ENCODE results near the gene C20orf144.

C20orf144 gene

DNA sequence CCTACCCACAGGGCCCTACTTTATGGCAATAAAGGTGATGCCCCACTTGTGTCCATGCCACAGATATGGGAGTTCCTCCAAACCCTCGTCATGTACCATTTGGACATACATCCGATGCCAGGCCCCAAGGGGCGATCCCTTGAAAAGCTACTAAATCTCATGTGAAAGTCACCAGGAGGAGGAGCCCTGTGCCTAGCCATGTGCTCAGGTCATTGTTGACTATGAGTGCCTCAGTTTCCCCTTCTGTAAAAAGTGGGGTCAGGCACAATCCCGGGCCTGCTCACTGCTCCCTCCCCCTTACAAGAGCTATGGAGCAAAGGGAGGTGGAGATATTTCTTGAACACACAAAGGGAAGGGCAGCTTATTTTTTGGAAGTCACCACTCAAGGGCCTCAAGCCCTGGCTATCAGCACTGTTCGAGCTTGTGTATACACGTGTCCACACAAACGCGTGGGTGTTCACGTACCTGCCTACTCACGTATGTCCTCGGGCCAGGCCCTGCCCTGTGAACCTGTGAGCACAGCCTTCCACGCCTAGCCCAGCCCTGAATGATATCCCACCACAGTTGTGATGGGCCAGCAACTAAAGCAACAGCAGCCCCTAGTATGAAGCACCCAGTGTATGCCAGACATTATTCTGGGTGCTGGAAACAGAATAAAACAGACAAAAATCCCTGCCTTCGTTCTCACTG, 6.5 kb downstream of the C20orf144 start:
- H4K8ac ChIP-seq (ENCODE audit: low read depth, low read length), result no peak overlapping the region
- H3K36me3 ChIP-seq (ENCODE audit: control insufficient read depth, insufficient read depth, low read length), result peaks cover 5% of the 10 kb centered on the region
- H3K4me2 ChIP-seq (ENCODE audit: low read length), result no peak overlapping the region
- H3K4me1 ChIP-seq (ENCODE audit: control insufficient read depth, low read depth, low read length), result peaks cover 12% of the 10 kb centered on the region
- H3K18ac ChIP-seq (ENCODE audit: low read length), result no peak overlapping the region
- peaks cover 6% of the 10 kb centered on the region for H3K79me1 ChIP-seq (ENCODE audit: low read length)
- H3K23ac ChIP-seq (ENCODE audit: low read length), result no peak overlapping the region
- H3K56ac ChIP-seq (ENCODE audit: low read length), result no peak overlapping the region
- H3K27ac ChIP-seq (ENCODE audit: low read depth, low read length), result no peak overlapping the region
- no peak overlapping the region for H2BK5ac ChIP-seq (ENCODE audit: low read length)
- H2AK5ac ChIP-seq (ENCODE audit: low read length), result no peak overlapping the region
- H3K4me3 ChIP-seq (ENCODE audit: low read length), result no peak overlapping the region
- H3K9ac ChIP-seq (ENCODE audit: low read length), result no peak overlapping the region
- H4K5ac ChIP-seq (ENCODE audit: low read length), result no peak overlapping the region
- no peak for DNase-seq
- no peak overlapping the region for H2BK120ac ChIP-seq (ENCODE audit: low read depth, low read length)
- no peaks in the 10 kb centered on the region for H3K27me3 ChIP-seq (ENCODE audit: insufficient read depth, low read length, poor library complexity)
- H3K4ac ChIP-seq (ENCODE audit: low read depth, low read length), result no peak overlapping the region
- no CpG with 5 or more reads among the region's 13 CpGs for WGBS (ENCODE audit: extremely low coverage, insufficient coverage, low lambda C conversion rate)
- H2BK15ac ChIP-seq (replicated peaks; ENCODE audit: low read depth), result no peak overlapping the region
- H3K79me2 ChIP-seq (ENCODE audit: control insufficient read depth, insufficient read depth, low read length), result peaks cover 2% of the 10 kb centered on the region

DNA sequence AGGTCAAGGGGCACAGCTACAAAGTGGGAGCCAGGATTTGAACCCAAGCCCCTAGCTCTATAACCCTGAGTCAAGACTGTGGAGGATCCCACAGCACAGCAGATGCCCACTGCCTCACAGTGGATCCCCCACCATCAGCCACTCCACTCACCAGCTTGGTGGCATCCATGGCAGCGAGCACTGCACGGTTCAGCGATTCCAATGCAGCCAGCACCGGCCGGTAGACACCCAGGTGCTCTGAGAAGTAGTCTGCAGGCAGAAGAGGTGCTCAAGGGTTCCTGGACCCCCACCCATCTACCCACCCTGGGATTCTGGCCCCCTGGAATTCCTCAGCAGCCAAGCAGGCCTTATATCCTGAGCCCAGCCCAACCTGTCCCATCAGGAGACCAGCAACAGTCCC, 7.1 kb downstream of the C20orf144 start:
- H4K5ac ChIP-seq (ENCODE audit: low read length), result no peak overlapping the region
- no peak overlapping the region for H2AK5ac ChIP-seq (ENCODE audit: low read length)
- H3K4ac ChIP-seq (ENCODE audit: low read depth, low read length), result no peak overlapping the region
- peaks cover 8% of the 10 kb centered on the region for H3K79me1 ChIP-seq (ENCODE audit: low read length)
- no peak overlapping the region for H3K27ac ChIP-seq (ENCODE audit: low read depth, low read length)
- peaks cover 2% of the 10 kb centered on the region for H3K79me2 ChIP-seq (ENCODE audit: control insufficient read depth, insufficient read depth, low read length)
- no peak for DNase-seq
- H3K9ac ChIP-seq (ENCODE audit: low read length), result no peak overlapping the region
- WGBS (ENCODE audit: extremely low coverage, insufficient coverage, low lambda C conversion rate), result no CpG with 5 or more reads among the region's 5 CpGs
- H3K36me3 ChIP-seq (ENCODE audit: control insufficient read depth, insufficient read depth, low read length), result peaks cover 5% of the 10 kb centered on the region
- H3K27me3 ChIP-seq (ENCODE audit: insufficient read depth, low read length, poor library complexity), result no peaks in the 10 kb centered on the region
- no peak overlapping the region for H3K23ac ChIP-seq (ENCODE audit: low read length)
- no peak overlapping the region for H4K8ac ChIP-seq (ENCODE audit: low read depth, low read length)
- no peak overlapping the region for H3K56ac ChIP-seq (ENCODE audit: low read length)
- no peak overlapping the region for H3K18ac ChIP-seq (ENCODE audit: low read length)
- no peak overlapping the region for H3K4me2 ChIP-seq (ENCODE audit: low read length)
- no peak overlapping the region for H3K4me3 ChIP-seq (ENCODE audit: low read length)
- H2BK15ac ChIP-seq (replicated peaks; ENCODE audit: low read depth), result no peak overlapping the region
- no peak overlapping the region for H2BK5ac ChIP-seq (ENCODE audit: low read length)
- no peak overlapping the region for H2BK120ac ChIP-seq (ENCODE audit: low read depth, low read length)
- H3K4me1 ChIP-seq (ENCODE audit: control insufficient read depth, low read depth, low read length), result peaks cover 10% of the 10 kb centered on the region

DNA sequence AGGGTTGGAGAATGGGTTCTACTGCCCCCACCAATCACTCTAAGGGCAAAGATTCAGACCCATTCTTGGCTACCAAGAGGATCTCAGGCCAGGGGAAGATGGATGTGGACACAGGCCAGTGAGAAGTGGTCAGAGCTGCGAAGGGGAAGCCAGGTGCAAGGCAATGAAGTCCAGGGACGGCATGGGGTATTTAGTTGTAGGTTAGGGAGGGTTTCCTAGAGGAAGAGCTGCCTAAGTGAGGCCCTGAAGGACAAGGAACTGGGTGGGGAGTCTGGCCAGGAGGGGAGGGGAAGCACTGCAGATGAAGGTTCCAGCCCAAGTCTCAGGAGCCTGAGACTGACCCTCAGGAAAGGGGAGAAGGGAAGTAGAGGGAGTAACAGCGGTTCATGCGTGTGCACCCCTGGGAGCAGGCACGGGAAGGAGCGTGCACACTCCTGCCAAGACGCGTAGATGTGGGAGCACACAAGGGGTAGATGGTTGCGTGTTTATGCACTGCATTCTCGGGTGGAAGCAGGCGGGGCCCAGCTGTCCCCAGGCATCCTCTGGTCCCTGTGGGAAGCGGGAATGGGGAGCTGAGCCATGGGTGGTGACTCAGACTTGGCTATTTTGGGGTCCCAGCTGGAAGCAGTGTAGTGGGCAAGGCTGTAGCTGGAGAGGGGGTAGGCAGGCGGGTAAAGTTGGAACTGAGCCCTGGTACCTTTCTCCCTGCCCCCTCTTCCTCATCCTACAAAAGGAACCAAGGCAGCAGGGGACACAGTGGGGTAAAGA, 7.9 kb downstream of the C20orf144 start:
- Histone ChIP-seq H3K18ac (ENCODE audit: low read length) (no peak overlapping the region), H3K4ac (ENCODE audit: low read depth, low read length) (no peak overlapping the region), H3K4me1 (ENCODE audit: control insufficient read depth, low read depth, low read length) (peaks cover 9% of the 10 kb centered on the region), H3K27me3 (ENCODE audit: insufficient read depth, low read length, poor library complexity) (no peaks in the 10 kb centered on the region), H2AK5ac (ENCODE audit: low read length) (no peak overlapping the region), H3K9ac (ENCODE audit: low read length) (no peak overlapping the region), H2BK120ac (ENCODE audit: low read depth, low read length) (no peak overlapping the region), H3K79me2 (ENCODE audit: control insufficient read depth, insufficient read depth, low read length) (peaks cover 2% of the 10 kb centered on the region), H3K79me1 (ENCODE audit: low read length) (peaks cover 8% of the 10 kb centered on the region), H3K4me3 (ENCODE audit: low read length) (no peak overlapping the region), H3K36me3 (ENCODE audit: control insufficient read depth, insufficient read depth, low read length) (peaks cover 5% of the 10 kb centered on the region), H3K23ac (ENCODE audit: low read length) (no peak overlapping the region), H2BK5ac (ENCODE audit: low read length) (no peak overlapping the region), H3K27ac (ENCODE audit: low read depth, low read length) (no peak overlapping the region), H4K8ac (ENCODE audit: low read depth, low read length) (no peak overlapping the region), H4K5ac (ENCODE audit: low read length) (no peak overlapping the region), H2BK15ac (replicated peaks; ENCODE audit: low read depth) (no peak overlapping the region), H3K56ac (ENCODE audit: low read length) (no peak overlapping the region), H3K4me2 (ENCODE audit: low read length) (no peak overlapping the region)
- WGBS (ENCODE audit: extremely low coverage, insufficient coverage, low lambda C conversion rate), result no CpG with 5 or more reads among the region's 13 CpGs
- no peak for DNase-seq

DNA sequence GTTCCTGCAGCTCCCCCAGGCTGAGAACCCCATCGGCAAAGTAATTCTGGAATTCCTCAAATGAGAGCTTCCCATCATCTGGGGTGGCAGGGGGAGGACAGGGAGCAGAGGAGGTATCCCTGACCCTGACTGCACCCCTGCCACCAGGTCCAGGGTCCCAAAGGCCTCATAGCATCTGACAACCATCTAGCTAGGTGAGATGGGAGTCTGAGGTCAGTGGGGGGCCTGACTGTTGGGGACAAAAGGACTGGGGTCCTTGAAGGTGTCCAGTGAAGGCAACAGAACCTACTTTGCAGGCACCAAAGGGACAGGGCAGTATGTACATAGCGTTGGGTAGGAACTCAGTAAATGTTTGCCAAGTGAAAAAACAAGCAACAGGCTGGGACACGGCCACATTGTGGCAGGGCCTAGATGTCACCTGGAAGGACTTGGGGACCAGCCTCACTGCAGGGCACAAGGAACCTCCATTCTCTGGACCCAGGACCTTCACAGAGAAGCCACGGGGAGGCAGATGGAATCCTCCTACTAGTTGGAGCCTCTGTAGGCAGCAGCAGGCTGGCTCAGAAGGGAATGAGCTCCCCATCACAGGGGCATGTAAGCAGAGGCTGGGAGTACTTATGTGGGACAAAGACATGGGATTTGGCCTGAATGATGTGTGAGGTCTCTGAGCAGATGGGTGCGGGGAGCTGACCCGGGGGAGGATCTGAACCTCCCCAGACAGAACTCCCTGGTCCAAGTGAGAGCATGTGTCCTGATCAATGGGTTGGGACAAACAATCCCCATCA, 8.8 kb downstream of the C20orf144 start:
- Histone ChIP-seq H3K9ac (ENCODE audit: low read length) (no peak overlapping the region), H3K4ac (ENCODE audit: low read depth, low read length) (no peak overlapping the region), H2BK5ac (ENCODE audit: low read length) (no peak overlapping the region), H3K23ac (ENCODE audit: low read length) (no peak overlapping the region), H4K8ac (ENCODE audit: low read depth, low read length) (no peak overlapping the region), H2AK5ac (ENCODE audit: low read length) (no peak overlapping the region), H3K36me3 (ENCODE audit: control insufficient read depth, insufficient read depth, low read length) (peaks cover 5% of the 10 kb centered on the region), H3K4me1 (ENCODE audit: control insufficient read depth, low read depth, low read length) (peaks cover 12% of the 10 kb centered on the region), H4K5ac (ENCODE audit: low read length) (no peak overlapping the region), H2BK120ac (ENCODE audit: low read depth, low read length) (no peak overlapping the region), H3K4me3 (ENCODE audit: low read length) (no peak overlapping the region), H3K79me1 (ENCODE audit: low read length) (peaks cover 8% of the 10 kb centered on the region), H2BK15ac (replicated peaks; ENCODE audit: low read depth) (no peak overlapping the region), H3K79me2 (ENCODE audit: control insufficient read depth, insufficient read depth, low read length) (peaks cover 2% of the 10 kb centered on the region), H3K27ac (ENCODE audit: low read depth, low read length) (no peak overlapping the region), H3K56ac (ENCODE audit: low read length) (no peak overlapping the region), H3K27me3 (ENCODE audit: insufficient read depth, low read length, poor library complexity) (no peaks in the 10 kb centered on the region), H3K4me2 (ENCODE audit: low read length) (no peak overlapping the region), H3K18ac (ENCODE audit: low read length) (no peak overlapping the region)
- no peak for DNase-seq
- no CpG with 5 or more reads among the region's 6 CpGs for WGBS (ENCODE audit: extremely low coverage, insufficient coverage, low lambda C conversion rate)

DNA sequence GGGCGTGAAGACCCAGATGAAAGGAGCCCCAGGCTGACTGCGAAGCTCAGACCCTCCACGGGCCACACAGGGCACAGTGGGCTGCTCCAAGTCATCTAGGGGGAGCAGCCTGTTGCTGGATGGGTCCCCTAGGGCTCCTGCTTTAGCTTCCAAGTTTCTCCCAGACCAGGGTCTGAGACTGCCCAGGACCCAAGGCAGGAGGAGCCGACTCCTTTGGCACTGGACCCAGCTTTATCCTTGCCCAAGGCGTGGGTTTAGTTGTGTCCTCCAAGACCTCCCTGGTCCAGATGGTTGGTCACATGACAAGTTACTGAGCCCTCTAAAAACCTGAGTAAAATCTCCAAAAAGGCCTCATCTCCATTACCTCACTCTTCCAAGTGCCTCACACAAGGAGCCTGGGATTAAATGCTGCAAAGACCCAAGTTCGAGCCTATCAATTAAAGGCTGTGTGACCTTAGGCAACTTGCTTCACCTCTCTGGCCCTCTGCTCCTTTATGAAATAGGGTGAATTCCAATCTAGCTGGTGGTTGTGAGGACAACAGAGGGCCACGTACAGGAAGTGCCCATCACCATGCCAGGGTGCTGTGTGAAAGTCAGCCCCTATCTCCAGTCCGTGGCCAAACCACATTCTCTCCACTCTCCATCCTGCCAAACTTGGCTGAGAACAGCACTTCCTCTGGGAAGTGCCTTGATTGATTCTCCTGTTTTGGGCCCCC, 9.6 kb downstream of the C20orf144 start:
- no peaks in the 10 kb centered on the region for H3K27me3 ChIP-seq (ENCODE audit: insufficient read depth, low read length, poor library complexity)
- H2AK5ac ChIP-seq (ENCODE audit: low read length), result no peak overlapping the region
- H4K8ac ChIP-seq (ENCODE audit: low read depth, low read length), result no peak overlapping the region
- H4K5ac ChIP-seq (ENCODE audit: low read length), result no peak overlapping the region
- H3K4me3 ChIP-seq (ENCODE audit: low read length), result no peak overlapping the region
- no CpG with 5 or more reads among the region's 8 CpGs for WGBS (ENCODE audit: extremely low coverage, insufficient coverage, low lambda C conversion rate)
- H2BK15ac ChIP-seq (replicated peaks; ENCODE audit: low read depth), result no peak overlapping the region
- H3K79me2 ChIP-seq (ENCODE audit: control insufficient read depth, insufficient read depth, low read length), result peaks cover 2% of the 10 kb centered on the region
- no peak overlapping the region for H3K4ac ChIP-seq (ENCODE audit: low read depth, low read length)
- H2BK5ac ChIP-seq (ENCODE audit: low read length), result no peak overlapping the region
- H3K4me1 ChIP-seq (ENCODE audit: control insufficient read depth, low read depth, low read length), result peaks cover 10% of the 10 kb centered on the region
- no peak overlapping the region for H3K4me2 ChIP-seq (ENCODE audit: low read length)
- DNase-seq, result no peak
- H3K23ac ChIP-seq (ENCODE audit: low read length), result no peak overlapping the region
- H3K27ac ChIP-seq (ENCODE audit: low read depth, low read length), result no peak overlapping the region
- no peak overlapping the region for H3K56ac ChIP-seq (ENCODE audit: low read length)
- peaks cover 5% of the 10 kb centered on the region for H3K36me3 ChIP-seq (ENCODE audit: control insufficient read depth, insufficient read depth, low read length)
- no peak overlapping the region for H3K18ac ChIP-seq (ENCODE audit: low read length)
- no peak overlapping the region for H3K9ac ChIP-seq (ENCODE audit: low read length)
- H2BK120ac ChIP-seq (ENCODE audit: low read depth, low read length), result no peak overlapping the region
- H3K79me1 ChIP-seq (ENCODE audit: low read length), result peaks cover 8% of the 10 kb centered on the region

Data from mesendoderm (in vitro differentiated cells).